ENCODE measurements around the gene SNX11. TPM values are rescaled to one million over a fixed set of nuclear protein-coding genes. Genes with fewer than 3 reads are reported as not detected.
"Not testable (repeated sequence)": the region's sequence is repeated elsewhere in the genome, so short reads cannot be mapped to it uniquely, and the experiment has no call there.

The SNX11 gene
- polyA plus RNA-seq, 2 donors: 11.5 to 17.0 TPM

DNA sequence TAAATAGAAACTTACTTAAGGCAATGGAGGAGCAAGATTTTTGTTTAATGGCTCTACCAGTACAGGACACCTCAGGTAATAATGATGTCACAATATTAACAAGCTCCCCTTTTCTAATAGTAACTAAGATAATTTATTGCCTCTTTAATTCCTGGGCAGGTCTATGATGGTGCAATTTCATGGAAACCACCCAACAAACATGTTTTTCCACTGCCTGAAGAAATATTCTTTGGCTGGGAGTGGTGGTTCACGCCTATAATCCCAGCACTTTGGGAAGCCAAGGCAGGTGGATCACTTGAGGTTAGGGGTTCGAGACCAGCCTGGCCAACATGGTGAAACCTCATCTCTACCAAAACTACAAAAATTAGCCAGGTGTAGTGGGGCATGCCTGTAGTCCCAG is 39.8 kb upstream of the SNX11 start:
- H3K9me3 ChIP-seq (ENCODE audit: control insufficient read depth in 2 of 2, insufficient read depth in 1 of 2, low read depth in 1 of 2, low read length in 1 of 2); H3K36me3 ChIP-seq (ENCODE audit: control insufficient read depth in 2 of 2, insufficient read depth in 2 of 2, low read length in 1 of 2); H3K4me1 ChIP-seq (ENCODE audit: control insufficient read depth in 2 of 2, insufficient read depth in 2 of 2, low read length in 1 of 2); H3K4me3 ChIP-seq (ENCODE audit: low read depth in 1 of 2, low read length in 2 of 2); H3K27ac ChIP-seq (ENCODE audit: low read depth in 2 of 2, low read length in 1 of 2); H3K27me3 ChIP-seq (ENCODE audit: control insufficient read depth in 1 of 2, insufficient read depth in 2 of 2, low read length in 2 of 2): not testable (repeated sequence)
- WGBS, 2 donors: 60 to 62% methylated on average over 2 of the region's 2 CpGs

DNA sequence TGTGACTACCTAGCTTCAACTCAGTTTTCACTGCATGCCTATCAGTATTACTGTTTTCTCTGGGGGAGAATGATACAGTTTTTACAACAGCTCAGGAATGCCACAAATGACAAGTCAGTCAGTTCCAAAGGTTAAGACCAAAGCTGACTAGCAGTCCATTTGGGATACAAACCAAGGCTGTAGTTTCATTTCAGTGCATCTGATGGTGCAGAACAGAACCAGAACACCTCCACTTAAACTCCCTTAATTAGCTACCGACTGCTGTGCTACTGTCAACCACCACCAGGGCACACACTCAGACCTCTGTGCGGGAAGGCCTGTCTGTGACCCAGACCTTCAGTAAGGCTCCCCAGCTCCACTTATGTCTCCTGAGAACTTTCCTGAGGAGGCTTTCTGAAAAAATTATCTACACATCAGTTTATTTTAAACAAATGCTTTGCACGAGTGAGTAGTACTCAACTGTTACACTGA is 39.0 kb upstream of the SNX11 start:
- WGBS, 2 donors: 69 to 82% methylated on average over 3 of the region's 3 CpGs
- no peak overlapping the region for H3K27ac ChIP-seq (ENCODE audit: low read depth in 2 of 2, low read length in 1 of 2)
- no peak overlapping the region for H3K4me3 ChIP-seq (ENCODE audit: low read depth in 1 of 2, low read length in 2 of 2)
- H3K27me3 ChIP-seq (ENCODE audit: control insufficient read depth in 1 of 2, insufficient read depth in 2 of 2, low read length in 2 of 2): no peaks in the 10 kb centered on the region
- H3K4me1 ChIP-seq (ENCODE audit: control insufficient read depth in 2 of 2, insufficient read depth in 2 of 2, low read length in 1 of 2): no peaks in the 10 kb centered on the region
- peaks cover 0 to 2% of the 10 kb centered on the region in 2 donors for H3K36me3 ChIP-seq (ENCODE audit: control insufficient read depth in 2 of 2, insufficient read depth in 2 of 2, low read length in 1 of 2)
- no peaks in the 10 kb centered on the region for H3K9me3 ChIP-seq (ENCODE audit: control insufficient read depth in 2 of 2, insufficient read depth in 1 of 2, low read depth in 1 of 2, low read length in 1 of 2)

DNA sequence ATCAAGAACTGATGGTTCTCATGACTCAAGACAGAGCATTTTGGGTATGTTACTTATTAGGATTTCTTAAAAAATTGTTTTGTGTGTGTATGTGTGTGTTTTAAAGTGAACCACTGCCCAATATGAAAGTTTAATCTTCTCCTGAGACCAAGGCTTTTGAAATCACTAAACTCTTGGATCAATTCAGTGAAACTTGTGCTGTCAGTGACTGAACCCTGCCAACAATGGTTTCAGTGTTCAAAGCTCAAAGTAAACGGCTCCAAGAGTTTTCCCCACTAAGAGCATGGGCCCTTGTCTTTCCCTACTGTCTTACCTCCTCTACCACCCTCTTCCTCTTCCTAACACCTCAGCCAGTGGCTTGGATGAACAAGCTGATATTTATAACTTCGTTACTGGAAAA is 37.4 kb upstream of the SNX11 start:
- no peaks in the 10 kb centered on the region for H3K27me3 ChIP-seq (ENCODE audit: control insufficient read depth in 1 of 2, insufficient read depth in 2 of 2, low read length in 2 of 2)
- no peaks in the 10 kb centered on the region for H3K36me3 ChIP-seq (ENCODE audit: control insufficient read depth in 2 of 2, insufficient read depth in 2 of 2, low read length in 1 of 2)
- H3K4me3 ChIP-seq (ENCODE audit: low read depth in 1 of 2, low read length in 2 of 2): no peak overlapping the region
- 36 to 52% methylated on average over 2 of the region's 2 CpGs for WGBS, 2 donors
- H3K27ac ChIP-seq (ENCODE audit: low read depth in 2 of 2, low read length in 1 of 2): no peak overlapping the region
- no peaks in the 10 kb centered on the region for H3K4me1 ChIP-seq (ENCODE audit: control insufficient read depth in 2 of 2, insufficient read depth in 2 of 2, low read length in 1 of 2)
- no peaks in the 10 kb centered on the region for H3K9me3 ChIP-seq (ENCODE audit: control insufficient read depth in 2 of 2, insufficient read depth in 1 of 2, low read depth in 1 of 2, low read length in 1 of 2)

DNA sequence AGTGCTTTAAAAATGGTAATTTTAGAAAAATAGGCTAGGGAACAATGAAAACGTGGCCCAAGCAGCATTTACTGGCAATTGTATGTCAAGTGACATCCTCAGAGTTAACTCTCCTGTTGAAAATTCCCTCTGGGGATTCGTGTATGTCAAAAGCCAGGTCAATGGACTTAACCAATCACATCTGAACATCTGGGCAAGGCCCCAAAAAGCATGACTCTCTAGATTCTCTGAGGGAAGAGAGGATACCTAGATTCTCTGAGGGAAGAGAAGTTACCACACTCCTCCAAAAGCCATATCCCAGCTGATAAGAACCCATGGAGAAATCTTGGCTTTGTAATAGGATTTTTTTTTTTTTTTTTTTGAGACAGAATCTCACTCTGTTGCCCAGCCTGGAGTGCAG is 35.9 kb upstream of the SNX11 start:
- no peaks in the 10 kb centered on the region for H3K27me3 ChIP-seq (ENCODE audit: control insufficient read depth in 1 of 2, insufficient read depth in 2 of 2, low read length in 2 of 2)
- no peak overlapping the region for H3K27ac ChIP-seq (ENCODE audit: low read depth in 2 of 2, low read length in 1 of 2)
- H3K9me3 ChIP-seq (ENCODE audit: control insufficient read depth in 2 of 2, insufficient read depth in 1 of 2, low read depth in 1 of 2, low read length in 1 of 2): no peaks in the 10 kb centered on the region
- peaks cover 3 to 4% of the 10 kb centered on the region in 2 donors for H3K36me3 ChIP-seq (ENCODE audit: control insufficient read depth in 2 of 2, insufficient read depth in 2 of 2, low read length in 1 of 2)
- H3K4me3 ChIP-seq (ENCODE audit: low read depth in 1 of 2, low read length in 2 of 2): no peak overlapping the region
- no peaks in the 10 kb centered on the region for H3K4me1 ChIP-seq (ENCODE audit: control insufficient read depth in 2 of 2, insufficient read depth in 2 of 2, low read length in 1 of 2)
- 48 to 63% methylated on average over 2 of the region's 2 CpGs for WGBS, 2 donors

DNA sequence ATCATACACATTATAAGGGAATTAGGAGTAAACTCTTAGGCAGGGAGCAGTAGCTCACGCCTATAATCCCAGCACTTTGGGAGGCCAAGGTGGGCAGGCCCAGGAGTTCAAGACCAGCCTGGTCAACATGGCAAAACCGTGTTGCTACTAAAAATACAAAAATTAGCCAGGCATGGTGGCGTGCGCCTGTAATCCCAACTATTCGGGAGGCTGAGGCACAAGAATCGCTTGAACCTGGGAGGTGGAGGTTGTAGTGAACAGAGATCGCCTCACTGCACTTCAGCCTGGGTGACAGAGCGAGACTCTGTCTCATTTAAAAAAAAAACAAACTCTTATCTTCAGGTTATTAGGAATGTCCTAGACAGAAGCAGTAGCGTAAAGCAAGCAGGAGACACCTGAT is 34.8 kb upstream of the SNX11 start:
- not testable (repeated sequence) for H3K9me3 ChIP-seq (ENCODE audit: control insufficient read depth in 2 of 2, insufficient read depth in 1 of 2, low read depth in 1 of 2, low read length in 1 of 2); H3K27ac ChIP-seq (ENCODE audit: low read depth in 2 of 2, low read length in 1 of 2); H3K36me3 ChIP-seq (ENCODE audit: control insufficient read depth in 2 of 2, insufficient read depth in 2 of 2, low read length in 1 of 2); H3K27me3 ChIP-seq (ENCODE audit: control insufficient read depth in 1 of 2, insufficient read depth in 2 of 2, low read length in 2 of 2); H3K4me1 ChIP-seq (ENCODE audit: control insufficient read depth in 2 of 2, insufficient read depth in 2 of 2, low read length in 1 of 2); H3K4me3 ChIP-seq (ENCODE audit: low read depth in 1 of 2, low read length in 2 of 2)
- 95% methylated on average over 9 of the region's 9 CpGs for WGBS, 2 donors

DNA sequence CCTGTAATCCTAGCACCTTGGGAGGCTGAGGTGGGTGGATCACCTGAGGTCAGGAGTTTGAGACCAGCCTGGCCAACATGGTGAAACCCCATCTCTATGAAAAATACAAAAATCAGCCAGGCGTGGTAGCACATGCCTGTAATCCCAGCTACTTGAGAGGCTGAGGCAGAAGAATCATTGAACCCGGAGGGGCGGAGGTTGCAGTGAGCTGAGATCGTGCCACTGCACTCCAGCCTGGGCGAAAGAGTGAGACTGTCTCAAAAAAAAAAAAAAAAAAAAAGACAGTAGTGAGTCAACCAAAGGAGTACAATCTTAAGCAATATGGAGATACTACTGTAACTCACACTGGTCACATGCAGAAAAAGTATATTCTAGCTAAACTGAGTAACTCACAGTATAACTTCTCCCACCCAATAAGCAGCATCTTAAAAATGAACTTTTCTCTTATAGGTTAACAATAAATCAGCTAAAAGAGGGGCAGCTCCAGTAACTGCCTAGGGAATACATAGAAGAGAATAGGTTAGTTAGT is 33.9 kb upstream of the SNX11 start:
- H3K4me1 ChIP-seq (ENCODE audit: control insufficient read depth in 2 of 2, insufficient read depth in 2 of 2, low read length in 1 of 2); H3K36me3 ChIP-seq (ENCODE audit: control insufficient read depth in 2 of 2, insufficient read depth in 2 of 2, low read length in 1 of 2); H3K27me3 ChIP-seq (ENCODE audit: control insufficient read depth in 1 of 2, insufficient read depth in 2 of 2, low read length in 2 of 2); H3K27ac ChIP-seq (ENCODE audit: low read depth in 2 of 2, low read length in 1 of 2); H3K9me3 ChIP-seq (ENCODE audit: control insufficient read depth in 2 of 2, insufficient read depth in 1 of 2, low read depth in 1 of 2, low read length in 1 of 2); H3K4me3 ChIP-seq (ENCODE audit: low read depth in 1 of 2, low read length in 2 of 2): not testable (repeated sequence)
- 73 to 91% methylated on average over 4 to 5 of the region's 5 CpGs for WGBS, 2 donors

DNA sequence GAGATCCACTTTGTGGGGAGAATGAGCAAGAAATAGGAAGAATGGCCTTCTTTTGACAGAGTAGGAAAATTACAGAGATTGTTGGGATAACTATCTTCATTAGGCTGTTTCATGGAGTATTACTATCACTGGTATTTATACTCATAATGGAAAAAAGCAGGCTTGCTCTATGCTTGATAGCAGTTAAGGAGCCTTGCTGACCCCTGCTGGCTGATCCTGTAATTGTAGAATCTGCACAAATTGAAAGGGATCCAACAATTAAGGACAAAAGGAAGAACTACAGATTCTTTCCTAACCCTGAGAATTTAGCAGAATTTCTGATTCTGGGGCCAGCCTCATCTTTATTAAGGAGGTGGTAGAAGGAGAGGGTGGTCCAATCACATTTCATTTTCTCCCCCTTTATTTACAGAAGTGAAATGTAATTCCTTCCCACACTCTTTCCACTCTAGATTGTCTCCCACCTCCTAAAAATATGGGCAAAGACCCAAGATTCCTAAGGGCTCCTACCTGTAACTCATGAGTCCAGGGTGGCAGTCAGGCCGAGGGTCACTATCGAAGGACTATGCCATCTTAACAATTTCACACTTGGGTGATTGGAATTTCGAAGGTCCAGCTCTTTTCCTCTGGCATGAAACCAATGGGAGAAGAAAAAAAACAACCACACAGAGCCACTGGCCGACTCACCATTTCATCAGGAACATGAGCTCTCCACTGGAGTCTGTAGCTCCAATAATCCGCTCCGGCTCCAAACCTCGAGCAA is 33.1 kb upstream of the SNX11 start:
- Histone ChIP-seq H3K36me3 (ENCODE audit: control insufficient read depth in 2 of 2, insufficient read depth in 2 of 2, low read length in 1 of 2) (peaks cover 3 to 5% of the 10 kb centered on the region in 2 donors), H3K27ac (ENCODE audit: low read depth in 2 of 2, low read length in 1 of 2) (no peak overlapping the region), H3K4me1 (ENCODE audit: control insufficient read depth in 2 of 2, insufficient read depth in 2 of 2, low read length in 1 of 2) (no peaks in the 10 kb centered on the region), H3K4me3 (ENCODE audit: low read depth in 1 of 2, low read length in 2 of 2) (no peak overlapping the region), H3K27me3 (ENCODE audit: control insufficient read depth in 1 of 2, insufficient read depth in 2 of 2, low read length in 2 of 2) (no peaks in the 10 kb centered on the region), H3K9me3 (ENCODE audit: control insufficient read depth in 2 of 2, insufficient read depth in 1 of 2, low read depth in 1 of 2, low read length in 1 of 2) (no peaks in the 10 kb centered on the region)
- 70 to 71% methylated on average over 7 of the region's 7 CpGs for WGBS, 2 donors

DNA sequence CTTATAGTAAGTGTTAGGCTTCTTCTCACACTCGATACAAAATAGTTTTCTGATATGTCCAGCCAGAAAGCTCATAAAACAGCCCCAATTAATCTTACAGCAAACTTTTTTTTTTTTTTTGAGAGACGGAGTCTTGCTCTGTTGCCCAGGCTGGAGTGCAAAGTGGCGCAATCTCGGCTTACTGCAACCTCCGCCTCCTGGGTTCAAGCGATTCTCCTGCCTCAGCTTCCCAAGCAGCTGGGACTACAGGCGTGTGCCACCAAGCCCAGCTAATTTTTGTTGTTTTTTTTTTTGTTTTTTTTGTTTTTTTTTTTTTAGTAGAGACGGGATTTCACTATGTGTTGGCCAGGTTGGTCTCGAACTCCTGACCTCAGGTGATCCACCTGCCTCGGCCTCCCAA is 30.4 kb upstream of the SNX11 start:
- 91% methylated on average over 10 of the region's 10 CpGs for WGBS, 2 donors

DNA sequence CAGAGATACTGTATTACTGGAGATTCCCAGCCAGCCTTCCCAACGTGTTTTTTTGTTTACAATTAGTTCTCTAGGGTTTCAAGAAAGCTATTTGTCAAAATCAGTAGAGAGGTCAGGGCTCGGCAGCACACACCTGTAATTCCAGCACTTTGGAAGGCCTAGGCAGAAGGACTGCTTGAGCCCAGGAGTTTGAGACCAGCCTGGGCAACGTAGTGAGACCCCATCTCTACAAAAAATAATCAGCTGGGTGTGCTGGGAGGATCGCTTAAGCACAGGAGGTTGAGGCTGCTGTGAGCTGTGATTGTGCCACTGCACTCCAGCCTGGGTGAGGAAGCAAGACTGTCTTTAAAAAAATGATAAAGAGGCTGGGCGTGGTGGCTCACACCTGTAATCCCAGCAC is 25.7 kb upstream of the SNX11 start:
- Histone ChIP-seq H3K4me3 (ENCODE audit: low read depth in 1 of 2, low read length in 2 of 2) (no peak overlapping the region), H3K27me3 (ENCODE audit: control insufficient read depth in 1 of 2, insufficient read depth in 2 of 2, low read length in 2 of 2) (no peaks in the 10 kb centered on the region)
- 79 to 81% methylated on average over 5 of the region's 5 CpGs for WGBS, 2 donors

More for the DNA sequence above, 30.4 kb upstream of the SNX11 start:
- not testable (repeated sequence) for H3K4me3 ChIP-seq (ENCODE audit: low read depth in 1 of 2, low read length in 2 of 2); H3K4me1 ChIP-seq (ENCODE audit: control insufficient read depth in 2 of 2, insufficient read depth in 2 of 2, low read length in 1 of 2); H3K27ac ChIP-seq (ENCODE audit: low read depth in 2 of 2, low read length in 1 of 2); H3K27me3 ChIP-seq (ENCODE audit: control insufficient read depth in 1 of 2, insufficient read depth in 2 of 2, low read length in 2 of 2); H3K36me3 ChIP-seq (ENCODE audit: control insufficient read depth in 2 of 2, insufficient read depth in 2 of 2, low read length in 1 of 2); H3K9me3 ChIP-seq (ENCODE audit: control insufficient read depth in 2 of 2, insufficient read depth in 1 of 2, low read depth in 1 of 2, low read length in 1 of 2)

DNA sequence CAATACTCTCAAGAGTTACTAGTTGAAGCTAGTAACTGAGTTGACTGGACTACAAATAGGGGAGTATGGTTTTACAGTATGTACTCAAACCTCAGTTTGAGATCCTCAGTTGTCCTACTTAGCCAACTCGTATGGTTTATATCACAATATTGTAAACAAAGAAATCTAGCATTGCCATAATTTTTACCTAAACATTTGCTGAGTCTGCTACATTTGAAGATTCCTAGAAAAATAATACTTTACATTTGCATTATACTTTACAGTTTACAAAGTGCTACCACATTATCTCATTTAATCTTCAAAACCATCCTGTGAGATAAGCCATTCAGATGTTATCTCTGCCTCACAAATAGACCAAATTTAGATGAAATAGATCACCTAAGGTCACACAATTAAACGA is 22.6 kb upstream of the SNX11 start:
- Histone ChIP-seq H3K9me3 (ENCODE audit: control insufficient read depth in 2 of 2, insufficient read depth in 1 of 2, low read depth in 1 of 2, low read length in 1 of 2) (no peaks in the 10 kb centered on the region), H3K27me3 (ENCODE audit: control insufficient read depth in 1 of 2, insufficient read depth in 2 of 2, low read length in 2 of 2) (no peaks in the 10 kb centered on the region), H3K27ac (ENCODE audit: low read depth in 2 of 2, low read length in 1 of 2) (peak overlapping the region; percentile 22 to 47), H3K36me3 (ENCODE audit: control insufficient read depth in 2 of 2, insufficient read depth in 2 of 2, low read length in 1 of 2) (no peaks in the 10 kb centered on the region), H3K4me1 (ENCODE audit: control insufficient read depth in 2 of 2, insufficient read depth in 2 of 2, low read length in 1 of 2) (no peaks in the 10 kb centered on the region), H3K4me3 (ENCODE audit: low read depth in 1 of 2, low read length in 2 of 2) (no peak overlapping the region)
- 49 to 55% methylated on average over 2 of the region's 2 CpGs for WGBS, 2 donors

More for the DNA sequence above, 25.7 kb upstream of the SNX11 start:
- Histone ChIP-seq H3K9me3 (ENCODE audit: control insufficient read depth in 2 of 2, insufficient read depth in 1 of 2, low read depth in 1 of 2, low read length in 1 of 2) (no peaks in the 10 kb centered on the region), H3K27ac (ENCODE audit: low read depth in 2 of 2, low read length in 1 of 2) (no peak overlapping the region), H3K36me3 (ENCODE audit: control insufficient read depth in 2 of 2, insufficient read depth in 2 of 2, low read length in 1 of 2) (no peaks in the 10 kb centered on the region), H3K4me1 (ENCODE audit: control insufficient read depth in 2 of 2, insufficient read depth in 2 of 2, low read length in 1 of 2) (no peaks in the 10 kb centered on the region)
